ENCODE results near the gene DHRS11. TPM values are rescaled to one million over a fixed set of nuclear protein-coding genes. Genes with fewer than 3 reads are reported as not detected.
A peak's percentile ranks its signal among the peaks of the same experiment; 100 is the strongest.
"Not testable (repeated sequence)": the region's sequence is repeated elsewhere in the genome, so short reads cannot be mapped to it uniquely, and the experiment has no call there.

The DHRS11 gene
- polyA plus RNA-seq, 1 donor = 321 TPM

DNA sequence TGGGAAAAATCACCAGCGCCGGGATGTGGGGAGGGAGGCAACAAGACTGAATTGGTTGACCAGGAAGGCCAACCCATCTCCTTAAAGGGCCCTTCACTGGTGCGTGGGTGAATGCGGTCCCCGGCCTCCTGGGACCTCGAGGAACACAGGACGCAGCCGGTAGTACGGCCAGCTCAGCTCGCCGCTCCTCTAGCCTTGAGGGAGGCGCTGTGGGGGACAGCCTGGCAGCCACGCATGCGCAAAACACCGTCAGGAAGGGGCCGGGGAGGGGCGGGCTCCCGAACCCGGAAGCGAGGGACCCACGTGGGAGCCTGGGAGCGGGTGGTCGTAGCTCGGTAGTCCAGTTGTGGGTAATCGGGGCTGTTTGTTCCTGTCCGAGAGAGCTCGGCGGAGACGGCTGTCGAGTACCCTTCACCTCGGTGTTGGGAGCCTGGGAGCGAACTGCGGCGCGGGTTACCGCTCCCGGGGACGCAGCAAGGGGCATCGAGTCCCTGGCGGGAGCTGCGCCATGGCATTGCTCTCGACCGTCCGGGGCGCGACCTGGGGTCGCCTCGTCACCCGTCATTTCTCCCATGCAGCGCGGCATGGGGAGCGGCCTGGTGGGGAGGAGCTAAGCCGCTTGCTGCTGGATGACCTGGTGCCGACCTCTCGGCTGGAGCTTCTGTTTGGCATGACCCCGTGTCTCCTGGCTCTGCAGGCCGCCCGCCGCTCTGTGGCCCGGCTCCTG, 9.8 kb downstream of the DHRS11 start, which contains the start of gene MRM1:
MRM1 (plus strand) TSS at position 281 of the 727 bp plus-strand sequence; CDS start at position 509, 228 bp downstream.
- peaks cover 52% of the 10 kb centered on the region for H3K4me1 ChIP-seq (ENCODE audit: control insufficient read depth, insufficient read depth, low read length)
- no peaks in the 10 kb centered on the region for H3K9me3 ChIP-seq (ENCODE audit: control insufficient read depth, low read depth, low read length)
- H3K27ac ChIP-seq (ENCODE audit: low read length) = peak within 1 kb of the TSS; percentile 84
- no CpG with 5 or more reads among the region's 60 CpGs for WGBS (ENCODE audit: insufficient coverage, low lambda C conversion rate)
- DNase-seq = peak; percentile 90 to 92
- H3K27me3 ChIP-seq (ENCODE audit: control insufficient read depth, insufficient read depth, low read length) = no peaks in the 10 kb centered on the region
- H3K36me3 ChIP-seq (ENCODE audit: control insufficient read depth, insufficient read depth, low read length) = peaks cover 34% of the 10 kb centered on the region
- peak within 1 kb of the TSS; percentile 70 for H3K4me3 ChIP-seq (ENCODE audit: low read length)

GRCh38 chr17:36602030-36602748, 10.5 kb downstream of the DHRS11 start:
- DNase-seq = peak in 1 of 2 donors; percentile 60

GRCh38 chr17:36602924-36603384, 11.3 kb downstream of the DHRS11 start:
- Histone ChIP-seq H3K4me3 (ENCODE audit: low read length) (peak overlapping the region; percentile 70), H3K4me1 (ENCODE audit: control insufficient read depth, insufficient read depth, low read length) (peaks cover 38% of the 10 kb centered on the region), H3K27ac (ENCODE audit: low read length) (no peak overlapping the region), H3K9me3 (ENCODE audit: control insufficient read depth, low read depth, low read length) (no peaks in the 10 kb centered on the region), H3K27me3 (ENCODE audit: control insufficient read depth, insufficient read depth, low read length) (no peaks in the 10 kb centered on the region), H3K36me3 (ENCODE audit: control insufficient read depth, insufficient read depth, low read length) (peaks cover 22% of the 10 kb centered on the region)
- peak; percentile 49 to 65 for DNase-seq
- WGBS (ENCODE audit: insufficient coverage, low lambda C conversion rate) = 0% methylated on average over 1 of the region's 5 CpGs

More at GRCh38 chr17:36602030-36602748, 10.5 kb downstream of the DHRS11 start:
- Histone ChIP-seq H3K9me3 (ENCODE audit: control insufficient read depth, low read depth, low read length) (no peaks in the 10 kb centered on the region), H3K27me3 (ENCODE audit: control insufficient read depth, insufficient read depth, low read length) (no peaks in the 10 kb centered on the region), H3K27ac (ENCODE audit: low read length) (peak overlapping the region; percentile 84), H3K4me1 (ENCODE audit: control insufficient read depth, insufficient read depth, low read length) (peaks cover 44% of the 10 kb centered on the region), H3K36me3 (ENCODE audit: control insufficient read depth, insufficient read depth, low read length) (peaks cover 28% of the 10 kb centered on the region), H3K4me3 (ENCODE audit: low read length) (peak overlapping the region; percentile 70)
- WGBS (ENCODE audit: insufficient coverage, low lambda C conversion rate) = no CpG with 5 or more reads among the region's 38 CpGs

- not testable (repeated sequence) for H3K36me3 ChIP-seq (ENCODE audit: control insufficient read depth, insufficient read depth, low read length); H3K4me3 ChIP-seq (ENCODE audit: low read length); H3K27me3 ChIP-seq (ENCODE audit: control insufficient read depth, insufficient read depth, low read length); H3K9me3 ChIP-seq (ENCODE audit: control insufficient read depth, low read depth, low read length); DNase-seq; H3K27ac ChIP-seq (ENCODE audit: low read length)
- peaks cover 17% of the 10 kb centered on the region for H3K4me1 ChIP-seq (ENCODE audit: control insufficient read depth, insufficient read depth, low read length)
- WGBS (ENCODE audit: insufficient coverage, low lambda C conversion rate) = 90% methylated on average over 2 of the region's 5 CpGs
These were observed 13.3 kb downstream of the DHRS11 start for GRCh38 chr17:36605028-36605427.

- no peak overlapping the region for H3K27ac ChIP-seq (ENCODE audit: low read length)
These were observed 16.6 kb downstream of the DHRS11 start for GRCh38 chr17:36608280-36608679.

GRCh38 chr17:36608794-36609497, 17.3 kb downstream of the DHRS11 start:
- H3K4me1 ChIP-seq (ENCODE audit: control insufficient read depth, insufficient read depth, low read length) = no peaks in the 10 kb centered on the region
- peak; percentile 39 to 66 for DNase-seq
- no CpG with 5 or more reads among the region's 24 CpGs for WGBS (ENCODE audit: insufficient coverage, low lambda C conversion rate)

More at GRCh38 chr17:36608280-36608679, 16.6 kb downstream of the DHRS11 start:
- whole genome bisulfite sequencing (ENCODE audit: insufficient coverage, low lambda C conversion rate) = no CpG with 5 or more reads among the region's 7 CpGs
- no peak for DNase-seq
- Histone ChIP-seq H3K4me1 (ENCODE audit: control insufficient read depth, insufficient read depth, low read length) (no peaks in the 10 kb centered on the region), H3K4me3 (ENCODE audit: low read length) (no peak overlapping the region), H3K27me3 (ENCODE audit: control insufficient read depth, insufficient read depth, low read length) (peaks cover 2% of the 10 kb centered on the region), H3K36me3 (ENCODE audit: control insufficient read depth, insufficient read depth, low read length) (no peaks in the 10 kb centered on the region), H3K9me3 (ENCODE audit: control insufficient read depth, low read depth, low read length) (no peaks in the 10 kb centered on the region)

GRCh38 chr17:36609498-36609862, 17.8 kb downstream of the DHRS11 start:
- H3K27ac ChIP-seq (ENCODE audit: low read length) = no peak overlapping the region
- WGBS (ENCODE audit: insufficient coverage, low lambda C conversion rate) = no CpG with 5 or more reads among the region's 7 CpGs
- DNase-seq = no peak
- H3K4me3 ChIP-seq (ENCODE audit: low read length) = no peak overlapping the region
- no peaks in the 10 kb centered on the region for H3K36me3 ChIP-seq (ENCODE audit: control insufficient read depth, insufficient read depth, low read length)
- H3K27me3 ChIP-seq (ENCODE audit: control insufficient read depth, insufficient read depth, low read length) = peaks cover 11% of the 10 kb centered on the region
- H3K4me1 ChIP-seq (ENCODE audit: control insufficient read depth, insufficient read depth, low read length) = no peaks in the 10 kb centered on the region
- no peaks in the 10 kb centered on the region for H3K9me3 ChIP-seq (ENCODE audit: control insufficient read depth, low read depth, low read length)

More at GRCh38 chr17:36608794-36609497, 17.3 kb downstream of the DHRS11 start:
- Histone ChIP-seq H3K27me3 (ENCODE audit: control insufficient read depth, insufficient read depth, low read length) (peaks cover 7% of the 10 kb centered on the region), H3K9me3 (ENCODE audit: control insufficient read depth, low read depth, low read length) (no peaks in the 10 kb centered on the region), H3K27ac (ENCODE audit: low read length) (no peak overlapping the region), H3K4me3 (ENCODE audit: low read length) (no peak overlapping the region), H3K36me3 (ENCODE audit: control insufficient read depth, insufficient read depth, low read length) (no peaks in the 10 kb centered on the region)

DNA sequence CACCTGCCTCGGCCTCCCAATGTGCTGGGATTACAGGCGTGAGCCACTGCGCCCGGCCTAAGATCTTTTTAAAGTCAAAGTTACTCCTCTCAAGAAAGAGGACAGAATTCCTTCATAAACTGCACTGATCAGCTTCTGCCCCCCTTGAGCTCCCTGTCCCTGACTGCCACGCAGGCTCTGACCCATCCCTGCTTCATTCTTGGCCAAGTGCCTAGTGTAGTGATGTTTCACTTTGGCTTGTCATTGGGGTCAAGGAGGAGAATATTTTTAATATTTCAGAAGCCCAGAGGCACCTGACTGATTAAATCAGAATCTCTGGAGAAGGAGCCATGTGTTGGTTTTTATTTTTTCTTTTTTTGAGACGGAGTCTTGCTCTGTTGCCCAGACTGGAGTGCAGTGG, 18.8 kb downstream of the DHRS11 start:
- DNase-seq = no peak
- H3K9me3 ChIP-seq (ENCODE audit: control insufficient read depth, low read depth, low read length) = no peaks in the 10 kb centered on the region
- H3K4me1 ChIP-seq (ENCODE audit: control insufficient read depth, insufficient read depth, low read length) = no peaks in the 10 kb centered on the region
- no CpG with 5 or more reads among the region's 6 CpGs for WGBS (ENCODE audit: insufficient coverage, low lambda C conversion rate)
- H3K27ac ChIP-seq (ENCODE audit: low read length) = no peak overlapping the region
- no peak overlapping the region for H3K4me3 ChIP-seq (ENCODE audit: low read length)
- no peaks in the 10 kb centered on the region for H3K36me3 ChIP-seq (ENCODE audit: control insufficient read depth, insufficient read depth, low read length)
- H3K27me3 ChIP-seq (ENCODE audit: control insufficient read depth, insufficient read depth, low read length) = peaks cover 11% of the 10 kb centered on the region

DNA sequence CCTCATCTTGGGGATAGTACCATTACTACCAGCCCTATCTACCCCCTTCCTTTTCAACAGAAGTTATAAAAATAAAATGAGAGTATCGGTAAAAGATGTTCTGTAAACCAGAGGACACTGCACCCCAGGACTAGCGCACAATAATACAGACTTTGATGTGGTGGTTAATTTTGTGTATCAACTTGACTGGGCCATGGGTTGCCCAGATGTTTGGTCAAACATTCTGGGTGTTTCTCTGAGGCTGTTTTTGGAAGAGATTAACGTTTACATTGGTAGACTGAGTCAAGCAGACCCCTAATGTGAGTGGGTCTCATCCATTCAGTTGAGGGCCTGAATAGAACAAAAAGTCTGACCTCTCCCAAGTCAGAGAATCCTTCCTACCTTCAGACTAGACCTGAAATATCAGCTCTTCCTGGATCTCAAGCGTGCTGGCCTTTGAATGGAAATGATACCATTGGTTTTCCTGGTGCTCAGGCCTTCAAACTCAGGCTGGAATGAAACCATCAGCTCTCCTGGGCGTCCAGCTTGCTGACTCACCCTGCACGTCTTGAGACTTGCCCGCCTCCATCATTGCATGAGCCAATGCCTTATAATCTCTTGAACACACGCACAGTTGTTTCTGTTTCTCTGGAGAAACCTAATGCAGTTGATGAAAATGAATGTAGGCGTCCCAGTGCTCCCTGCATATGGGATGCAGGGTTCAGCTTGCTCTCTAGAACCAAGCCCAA, 19.8 kb downstream of the DHRS11 start:
- no peaks in the 10 kb centered on the region for H3K9me3 ChIP-seq (ENCODE audit: control insufficient read depth, low read depth, low read length)
- no CpG with 5 or more reads among the region's 9 CpGs for WGBS (ENCODE audit: insufficient coverage, low lambda C conversion rate)

More for the DNA sequence above, 19.8 kb downstream of the DHRS11 start:
- Histone ChIP-seq H3K4me3 (ENCODE audit: low read length) (no peak overlapping the region), H3K27me3 (ENCODE audit: control insufficient read depth, insufficient read depth, low read length) (peaks cover 11% of the 10 kb centered on the region), H3K36me3 (ENCODE audit: control insufficient read depth, insufficient read depth, low read length) (no peaks in the 10 kb centered on the region), H3K4me1 (ENCODE audit: control insufficient read depth, insufficient read depth, low read length) (no peaks in the 10 kb centered on the region), H3K27ac (ENCODE audit: low read length) (no peak overlapping the region)
- DNase-seq = no peak

Measured in large intestine (tissue), 3 donors.